Gastrocnemius medialis (tissue), 4 donors: Measurements from ENCODE around the gene MSLN. TPM values are rescaled to one million over a fixed set of nuclear protein-coding genes. Genes with fewer than 3 reads are reported as not detected.

Experiments
- ATAC-seq, 2 donors: fragments of 150-250 bp; one replicate each; pipeline ENCODE4 v1.9.1; 2016
- DNase-seq, 2 donors: peaks; one replicate each; pipeline ENCODE4 v3.0.0-alpha.2; 2019
- H3K27ac ChIP-seq, 4 donors: fragments of 200-600 bp; sonication (generic); 1 replicate in 1 of 4; 2 replicates in 3 of 4; pipeline ENCODE4 v1.5.1; 2016 to 2018; ENCODE audit warnings: mild to moderate bottlenecking in 2 of 4, moderate library complexity in 1 of 4
- H3K27me3 ChIP-seq, 3 donors: fragments of 200-600 bp; sonication (generic) in 2 of 3; 1 replicate in 1 of 3; 2 replicates in 2 of 3; pipeline versions ENCODE4 v1.5.1 to v1.6.0; 2016 to 2019; ENCODE audit warnings: mild to moderate bottlenecking in 1 of 3, moderate library complexity in 1 of 3
- H3K36me3 ChIP-seq, 2 donors: fragments of 200-600 bp; sonication (generic) in 1 of 2; one replicate each; pipeline ENCODE4 v1.5.1; 2017 to 2018
- H3K4me1 ChIP-seq, 2 donors: fragments of 200-600 bp; sonication (generic) in 1 of 2; one replicate each; pipeline ENCODE4 v1.5.1; 2016 to 2017; ENCODE audit warnings: mild to moderate bottlenecking in 2 of 2
- H3K4me3 ChIP-seq, 4 donors: fragments of 200-600 bp; sonication (generic) in 3 of 4; 1 replicate in 1 of 4; 2 replicates in 3 of 4; pipeline ENCODE4 v1.5.1; 2016 to 2019; ENCODE audit warnings: mild to moderate bottlenecking in 2 of 4
- H3K9me3 ChIP-seq, 3 donors: fragments of 200-600 bp; sonication (generic) in 2 of 3; 1 replicate in 1 of 3; 2 replicates in 2 of 3; pipeline ENCODE4 v1.5.1; 2016 to 2019
- POLR2A ChIP-seq, 2 donors: fragments of 450-650 bp; IDR thresholded peaks; one replicate each; pipeline ENCODE4 v1.6.1; 2017; ENCODE audit warnings: antibody characterized with exemption in 2 of 2, mild to moderate bottlenecking in 2 of 2, moderate library complexity in 2 of 2
- in situ Hi-C, 4 donors: fragments of 200-750 bp; cut with MboI; loops; one replicate each; pipeline versions ENCODE4 v1.15.0 to v1.8.0; 2017; ENCODE audit warnings: low sequenced_read_pairs in 4 of 4
- intact Hi-C: fragments of 100-400 bp; cut with DNase I; formaldehyde crosslinking; loops from one replicate; pipeline ENCODE4 v1.15.1; 2023; ENCODE audit warnings: low total_unique reads
- total RNA-seq, 4 donors: library from RNA; depleted of rRNA; stranded (reverse); fragments of >200 nt; gene quantifications; one replicate each; pipeline versions ENCODE4 v1.1.0 to v1.2.3, GENCODE V29; 2016
- TF ChIP-seq, protein P1 (sequence below), 5 experiments: fragments of 450-650 bp in 3 of 5; fragments of 200-600 bp in 2 of 5; sonication (generic) in 2 of 5; IDR thresholded peaks in 4 of 5; conservative IDR thresholded peaks in 1 of 5; 1 replicate in 4 of 5; 2 replicates in 1 of 5; pipeline ENCODE4 v1.5.1; 2016 to 2019; ENCODE audit warnings: antibody characterized with exemption in 5 of 5, mild to moderate bottlenecking in 3 of 5, moderate library complexity in 3 of 5

Gene MSLN
- total RNA-seq, 4 donors from 2014 or later: not detected

DNA sequence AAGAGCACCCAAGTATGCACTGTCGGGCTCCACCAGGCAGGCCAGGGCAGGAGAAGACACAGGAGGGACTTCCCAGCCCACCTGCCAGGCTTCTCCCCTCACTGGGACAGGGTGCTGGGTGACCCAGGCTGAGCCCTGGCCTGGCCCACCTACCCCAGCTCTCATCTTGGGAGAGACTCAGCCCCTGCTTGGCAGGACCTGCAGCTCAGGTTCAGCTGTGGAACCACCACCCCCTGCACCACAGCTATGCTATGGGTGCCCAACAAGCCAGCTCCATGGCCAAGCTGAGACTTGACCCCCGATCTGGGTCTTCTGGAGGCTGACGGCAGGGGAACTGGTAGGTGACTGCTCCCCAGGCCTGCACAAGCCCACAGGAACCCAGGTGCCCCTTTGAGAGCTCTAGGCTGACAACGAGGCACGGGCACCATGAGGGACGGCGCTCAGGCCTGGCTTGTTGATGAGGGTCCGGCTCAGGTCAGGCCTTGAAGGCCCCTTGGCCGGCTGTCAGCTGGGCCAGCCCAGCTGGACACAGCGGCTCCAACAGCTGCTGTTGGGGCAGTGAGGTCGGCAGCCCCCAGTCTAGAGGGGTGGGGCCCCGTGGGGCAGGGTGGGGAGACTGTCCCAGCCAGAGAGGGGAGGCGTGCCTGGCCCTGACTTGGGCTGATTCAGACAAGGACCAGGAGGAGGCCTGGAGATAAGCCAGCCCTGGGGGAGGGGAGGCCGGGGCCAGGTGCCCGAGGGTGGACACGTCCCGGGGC, 23.0 kb downstream of the MSLN start:
- in situ Hi-C loops: no loop called here
- no peak overlapping the region for H3K27ac ChIP-seq
- no peaks in the 10 kb centered on the region for H3K9me3 ChIP-seq
- no peak overlapping the region for H3K4me3 ChIP-seq
- intact Hi-C loops: no loop called here
- H3K27me3 ChIP-seq: peaks cover 33 to 52% (median 47%) of the 10 kb centered on the region in 3 donors
- no peak for DNase-seq
- ATAC-seq: no peak
- H3K36me3 ChIP-seq: no peaks in the 10 kb centered on the region
- TF ChIP-seq, protein P1, sequence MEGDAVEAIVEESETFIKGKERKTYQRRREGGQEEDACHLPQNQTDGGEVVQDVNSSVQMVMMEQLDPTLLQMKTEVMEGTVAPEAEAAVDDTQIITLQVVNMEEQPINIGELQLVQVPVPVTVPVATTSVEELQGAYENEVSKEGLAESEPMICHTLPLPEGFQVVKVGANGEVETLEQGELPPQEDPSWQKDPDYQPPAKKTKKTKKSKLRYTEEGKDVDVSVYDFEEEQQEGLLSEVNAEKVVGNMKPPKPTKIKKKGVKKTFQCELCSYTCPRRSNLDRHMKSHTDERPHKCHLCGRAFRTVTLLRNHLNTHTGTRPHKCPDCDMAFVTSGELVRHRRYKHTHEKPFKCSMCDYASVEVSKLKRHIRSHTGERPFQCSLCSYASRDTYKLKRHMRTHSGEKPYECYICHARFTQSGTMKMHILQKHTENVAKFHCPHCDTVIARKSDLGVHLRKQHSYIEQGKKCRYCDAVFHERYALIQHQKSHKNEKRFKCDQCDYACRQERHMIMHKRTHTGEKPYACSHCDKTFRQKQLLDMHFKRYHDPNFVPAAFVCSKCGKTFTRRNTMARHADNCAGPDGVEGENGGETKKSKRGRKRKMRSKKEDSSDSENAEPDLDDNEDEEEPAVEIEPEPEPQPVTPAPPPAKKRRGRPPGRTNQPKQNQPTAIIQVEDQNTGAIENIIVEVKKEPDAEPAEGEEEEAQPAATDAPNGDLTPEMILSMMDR (IDR thresholded peaks at IDR 0.05 in 4 of 5, conservative IDR thresholded peaks at IDR 0.05 in 1 of 5): no peak
- TF ChIP-seq POLR2A (IDR thresholded peaks at IDR 0.05): no peak
- H3K4me1 ChIP-seq: peaks cover 0 to 8% of the 10 kb centered on the region in 2 donors

DNA sequence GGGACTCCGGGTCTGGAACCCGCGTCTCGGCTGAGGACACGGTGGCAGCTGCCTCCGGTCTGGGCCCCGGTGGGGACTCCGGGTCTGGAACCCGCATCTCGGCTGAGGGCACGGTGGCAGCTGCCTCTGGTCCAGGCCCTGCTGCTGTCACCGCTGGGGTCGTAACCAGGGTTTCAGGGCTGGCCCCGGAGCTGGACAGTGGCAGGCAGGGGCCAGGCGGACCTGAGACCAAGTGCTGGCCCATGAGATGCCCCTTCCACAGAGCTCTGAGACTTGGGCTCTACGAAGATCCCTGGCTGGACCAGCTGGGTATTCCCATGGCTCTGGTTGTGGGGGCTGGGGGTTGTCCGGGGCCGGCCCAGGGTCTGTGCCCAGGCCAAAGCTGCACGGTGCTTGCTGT, 23.9 kb downstream of the MSLN start:
- no peaks in the 10 kb centered on the region for H3K9me3 ChIP-seq
- in situ Hi-C loops (no loop called here), intact Hi-C loops (no loop called here)
- no peak overlapping the region for H3K4me3 ChIP-seq
- DNase-seq (no peak), ATAC-seq (no peak)
- TF ChIP-seq, protein P1 (IDR thresholded peaks at IDR 0.05 in 4 of 5, conservative IDR thresholded peaks at IDR 0.05 in 1 of 5): no peak
- no peak for TF ChIP-seq POLR2A (IDR thresholded peaks at IDR 0.05)
- peaks cover 26 to 46% (median 43%) of the 10 kb centered on the region in 3 donors for H3K27me3 ChIP-seq
- no peak overlapping the region for H3K27ac ChIP-seq
- H3K4me1 ChIP-seq: peaks cover 5 to 16% of the 10 kb centered on the region in 2 donors
- H3K36me3 ChIP-seq: no peaks in the 10 kb centered on the region

DNA sequence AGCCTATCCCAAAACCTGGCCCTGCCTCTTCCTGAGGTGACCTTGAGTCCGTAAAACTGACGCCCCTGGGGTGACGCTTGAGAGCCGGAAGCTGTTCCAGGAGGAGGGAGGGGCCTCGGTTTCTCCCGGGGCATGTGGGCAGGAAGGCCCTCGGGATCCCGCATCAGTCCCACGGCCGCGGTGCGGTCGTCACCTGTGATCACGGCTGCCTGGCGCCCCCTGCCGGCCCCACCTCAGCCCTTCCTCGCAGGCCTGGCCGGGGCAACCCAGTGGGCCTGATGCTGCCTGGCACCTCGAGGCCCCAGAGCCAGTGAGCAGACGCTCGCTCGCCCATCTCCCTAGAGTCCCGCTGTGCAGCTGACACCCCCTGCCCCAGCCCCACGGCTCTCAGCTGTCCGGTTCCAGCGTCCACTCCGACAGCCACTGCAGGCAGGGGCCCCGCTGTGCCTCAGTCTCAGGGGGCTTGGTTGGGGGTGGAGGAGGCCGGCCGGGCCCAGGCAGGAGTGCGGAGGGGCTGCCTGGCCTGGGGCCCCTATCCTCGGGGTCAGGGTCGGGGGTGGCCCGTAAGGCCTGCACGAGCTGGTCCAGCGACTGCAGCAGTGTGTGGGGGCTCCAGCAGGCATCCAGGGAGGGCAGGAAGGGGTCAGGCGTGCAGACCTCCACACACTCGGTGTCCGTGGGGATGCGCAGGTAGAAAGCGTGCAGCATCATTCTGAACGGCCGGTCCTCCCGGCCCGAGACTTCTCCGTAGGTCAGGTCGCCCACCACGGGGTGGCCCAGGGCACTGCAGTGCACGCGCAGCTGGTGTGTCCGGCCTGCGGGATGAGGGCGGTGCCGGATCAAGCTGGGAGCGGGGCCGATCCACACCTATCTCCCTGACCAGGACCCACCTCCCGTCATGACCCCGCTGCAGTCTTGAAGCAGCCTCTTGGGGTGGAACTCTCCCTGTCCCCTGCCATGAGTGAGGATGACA, 25.3 kb downstream of the MSLN start:
- in situ Hi-C loops (no loop called here), intact Hi-C loops (loop anchor here (1.0 kb wide), 1 partner anchor 75 kb away; no protein-coding TSS in a partner anchor)
- ATAC-seq: no peak
- H3K4me1 ChIP-seq: peaks cover 5 to 16% of the 10 kb centered on the region in 2 donors
- no peak overlapping the region for H3K4me3 ChIP-seq
- H3K36me3 ChIP-seq: no peaks in the 10 kb centered on the region
- DNase-seq: peak; percentile 17 to 40
- no peak overlapping the region for H3K27ac ChIP-seq
- TF ChIP-seq, protein P1 (IDR thresholded peaks at IDR 0.05 in 4 of 5, conservative IDR thresholded peaks at IDR 0.05 in 1 of 5): peak; percentile 27 to 74 (median 68)
- no peak for TF ChIP-seq POLR2A (IDR thresholded peaks at IDR 0.05)
- peaks cover 24 to 33% (median 32%) of the 10 kb centered on the region in 3 donors for H3K27me3 ChIP-seq
- H3K9me3 ChIP-seq: no peaks in the 10 kb centered on the region

DNA sequence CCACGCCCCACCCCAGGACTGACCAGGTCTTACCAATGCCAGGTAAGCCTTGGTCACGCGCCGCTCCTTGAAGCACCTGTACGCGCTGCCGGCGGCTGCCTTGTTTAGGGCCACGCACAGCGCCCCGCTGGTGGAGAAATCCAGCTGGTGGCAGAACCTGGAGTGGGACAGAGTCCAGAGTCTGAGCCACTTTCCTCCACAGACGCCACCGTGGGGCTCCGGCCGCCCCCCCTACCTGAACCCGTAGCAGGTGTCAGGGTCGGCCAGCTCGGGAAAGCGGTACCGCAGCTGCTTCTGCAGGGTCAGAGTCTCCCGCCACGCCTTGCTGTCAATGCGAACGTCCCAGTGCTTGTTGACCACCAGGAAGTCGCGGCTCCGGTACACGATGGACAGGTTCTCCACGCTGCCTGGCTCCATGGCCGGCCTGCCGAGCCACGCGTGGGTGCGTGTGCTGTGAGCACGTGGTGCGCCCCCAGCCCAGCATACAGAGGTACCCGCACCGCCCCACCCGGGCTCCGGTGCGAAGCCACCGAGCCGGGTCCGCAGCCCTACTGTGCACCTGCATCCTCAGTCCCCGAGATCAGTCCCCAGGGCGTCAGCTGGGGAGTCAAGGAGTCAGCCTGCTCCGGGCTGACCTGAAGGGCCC, 26.9 kb downstream of the MSLN start:
- H3K27ac ChIP-seq: peak overlapping the region in 3 of 4 donors; percentile 50 to 77 (median 76)
- intact Hi-C loops (no loop called here), in situ Hi-C loops (no loop called here)
- DNase-seq (no peak), ATAC-seq (no peak)
- H3K36me3 ChIP-seq: no peaks in the 10 kb centered on the region
- H3K27me3 ChIP-seq: peaks cover 10 to 18% (median 17%) of the 10 kb centered on the region in 3 donors
- no peak for TF ChIP-seq POLR2A (IDR thresholded peaks at IDR 0.05)
- H3K4me3 ChIP-seq: peak overlapping the region; percentile 63 to 85 (median 74)
- no peaks in the 10 kb centered on the region for H3K9me3 ChIP-seq
- peaks cover 5 to 16% of the 10 kb centered on the region in 2 donors for H3K4me1 ChIP-seq
